ENCODE data around the gene CARMIL1.

CARMIL1 gene

GRCh38 chr6:25239059-25239458 lies 40.1 kb upstream of the CARMIL1 start:
- no peaks in the 10 kb centered on the region for H3K36me3 ChIP-seq
- H3K4me3 ChIP-seq (ENCODE audit: low read depth in 1 of 2, low read length in 1 of 2): no peak overlapping the region
- no peak overlapping the region for H3K27ac ChIP-seq
- no peaks in the 10 kb centered on the region for H3K27me3 ChIP-seq
- no peaks in the 10 kb centered on the region for H3K9me3 ChIP-seq
- no peaks in the 10 kb centered on the region for H3K4me1 ChIP-seq (ENCODE audit: control insufficient read depth in 1 of 2, insufficient read depth in 1 of 2, low read depth in 1 of 2, low read length in 1 of 2)
- no peak for TF ChIP-seq CTCF (IDR thresholded peaks at IDR 0.05)

- TF ChIP-seq CTCF (IDR thresholded peaks at IDR 0.05): no peak
- Histone ChIP-seq H3K36me3 (no peaks in the 10 kb centered on the region), H3K27me3 (no peaks in the 10 kb centered on the region), H3K4me1 (ENCODE audit: control insufficient read depth in 1 of 2, insufficient read depth in 1 of 2, low read depth in 1 of 2, low read length in 1 of 2) (no peaks in the 10 kb centered on the region), H3K9me3 (no peaks in the 10 kb centered on the region), H3K27ac (no peak overlapping the region), H3K4me3 (ENCODE audit: low read depth in 1 of 2, low read length in 1 of 2) (no peak overlapping the region)
Observed at GRCh38 chr6:25239498-25239897, 39.7 kb upstream of the CARMIL1 start.

GRCh38 chr6:25242567-25242966 lies 36.6 kb upstream of the CARMIL1 start:
- no peaks in the 10 kb centered on the region for H3K4me1 ChIP-seq (ENCODE audit: control insufficient read depth in 1 of 2, insufficient read depth in 1 of 2, low read depth in 1 of 2, low read length in 1 of 2)
- no peaks in the 10 kb centered on the region for H3K9me3 ChIP-seq
- H3K4me3 ChIP-seq (ENCODE audit: low read depth in 1 of 2, low read length in 1 of 2): no peak overlapping the region
- no peaks in the 10 kb centered on the region for H3K27me3 ChIP-seq
- H3K36me3 ChIP-seq: no peaks in the 10 kb centered on the region
- no peak overlapping the region for H3K27ac ChIP-seq
- TF ChIP-seq CTCF (IDR thresholded peaks at IDR 0.05): no peak

GRCh38 chr6:25244865-25245264 lies 34.3 kb upstream of the CARMIL1 start:
- no peaks in the 10 kb centered on the region for H3K27me3 ChIP-seq
- H3K27ac ChIP-seq: no peak overlapping the region
- H3K4me1 ChIP-seq (ENCODE audit: control insufficient read depth in 1 of 2, insufficient read depth in 1 of 2, low read depth in 1 of 2, low read length in 1 of 2): no peaks in the 10 kb centered on the region
- H3K36me3 ChIP-seq: no peaks in the 10 kb centered on the region
- no peak for TF ChIP-seq CTCF (IDR thresholded peaks at IDR 0.05)
- H3K9me3 ChIP-seq: no peaks in the 10 kb centered on the region
- no peak overlapping the region for H3K4me3 ChIP-seq (ENCODE audit: low read depth in 1 of 2, low read length in 1 of 2)

- H3K4me1 ChIP-seq (ENCODE audit: control insufficient read depth in 1 of 2, insufficient read depth in 1 of 2, low read depth in 1 of 2, low read length in 1 of 2): no peaks in the 10 kb centered on the region
- no peak overlapping the region for H3K27ac ChIP-seq
- no peak for TF ChIP-seq CTCF (IDR thresholded peaks at IDR 0.05)
- H3K27me3 ChIP-seq: no peaks in the 10 kb centered on the region
- H3K4me3 ChIP-seq (ENCODE audit: low read depth in 1 of 2, low read length in 1 of 2): no peak overlapping the region
- no peaks in the 10 kb centered on the region for H3K36me3 ChIP-seq
- no peaks in the 10 kb centered on the region for H3K9me3 ChIP-seq
Observed at GRCh38 chr6:25248123-25248522, 31.1 kb upstream of the CARMIL1 start.

- Histone ChIP-seq H3K4me3 (ENCODE audit: low read depth in 1 of 2, low read length in 1 of 2) (no peak overlapping the region), H3K4me1 (ENCODE audit: control insufficient read depth in 1 of 2, insufficient read depth in 1 of 2, low read depth in 1 of 2, low read length in 1 of 2) (no peaks in the 10 kb centered on the region), H3K27ac (no peak overlapping the region), H3K36me3 (no peaks in the 10 kb centered on the region), H3K27me3 (no peaks in the 10 kb centered on the region), H3K9me3 (no peaks in the 10 kb centered on the region)
- no peak for TF ChIP-seq CTCF (IDR thresholded peaks at IDR 0.05)
Observed at GRCh38 chr6:25249133-25249532, 30.0 kb upstream of the CARMIL1 start.

Data from neutrophil (primary cell).